NCI-H526 treated with DMSO at 0.1 percent for 48 hours (cell line): Measurements from ENCODE around the gene ANO8.

Source experiments
- DNase-seq: peaks from one replicate; lab custom pipeline; 2025; lab: John Stamatoyannopoulos, UW

The ANO8 gene

GRCh38 chr19:17347877-17348276 lies 13.2 kb upstream of the ANO8 start:
- no peak for DNase-seq

- no peak for DNase-seq
These were observed 12.7 kb upstream of the ANO8 start for GRCh38 chr19:17347361-17347760.

- peak; percentile 5 for DNase-seq
These were observed 11.5 kb upstream of the ANO8 start for GRCh38 chr19:17346109-17346671.

- DNase-seq: no peak
These were observed 7.2 kb upstream of the ANO8 start for GRCh38 chr19:17341845-17342244.

GRCh38 chr19:17341386-17341785 lies 6.7 kb upstream of the ANO8 start:
- no peak for DNase-seq

GRCh38 chr19:17340871-17341357 lies 6.3 kb upstream of the ANO8 start:
- DNase-seq: no peak

GRCh38 chr19:17340302-17340870 lies 5.7 kb upstream of the ANO8 start:
- DNase-seq: no peak

- DNase-seq: no peak
These were observed 4.6 kb upstream of the ANO8 start for GRCh38 chr19:17339088-17339741.

GRCh38 chr19:17338433-17339078 lies 3.9 kb upstream of the ANO8 start:
- DNase-seq: no peak

GRCh38 chr19:17337675-17338432 lies 3.2 kb upstream of the ANO8 start:
- no peak for DNase-seq

- DNase-seq: peak; percentile 91
These were observed 2.4 kb upstream of the ANO8 start, which contains the start of gene GTPBP3 for GRCh38 chr19:17336872-17337674. Gene GTPBP3, plus strand, starts transcription at chr19:17337553. Its CDS starts 59 bp downstream, at chr19:17337612.

GRCh38 chr19:17335575-17335974 lies 920 bp upstream of the ANO8 start:
- DNase-seq: no peak

GRCh38 chr19:17333611-17334413 lies 843 bp downstream of the ANO8 start:
- DNase-seq: no peak

GRCh38 chr19:17332677-17333581 lies 1.7 kb downstream of the ANO8 start:
- no peak for DNase-seq

GRCh38 chr19:17332360-17332676 lies 2.3 kb downstream of the ANO8 start:
- no peak for DNase-seq

- DNase-seq: peak; percentile 4
These were observed 3.6 kb downstream of the ANO8 start for GRCh38 chr19:17331045-17331558.

GRCh38 chr19:17330262-17331044 lies 4.2 kb downstream of the ANO8 start:
- no peak for DNase-seq
